Hematopoietic multipotent progenitor cell treated with erythropoietin and hydrocortisone succinate and interleukin-3 and kit ligand, for 4 days (in vitro differentiated cells): ENCODE results near the gene RBM22.
A peak's percentile ranks its signal among the peaks of the same experiment; 100 is the strongest.
"Not testable (repeated sequence)": the region's sequence is repeated elsewhere in the genome, so short reads cannot be mapped to it uniquely, and the experiment has no call there.

Source experiments
- DNase-seq: peaks from one replicate; pipeline ENCODE4 v3.0.0-alpha.2; 2015

RBM22 gene

DNA sequence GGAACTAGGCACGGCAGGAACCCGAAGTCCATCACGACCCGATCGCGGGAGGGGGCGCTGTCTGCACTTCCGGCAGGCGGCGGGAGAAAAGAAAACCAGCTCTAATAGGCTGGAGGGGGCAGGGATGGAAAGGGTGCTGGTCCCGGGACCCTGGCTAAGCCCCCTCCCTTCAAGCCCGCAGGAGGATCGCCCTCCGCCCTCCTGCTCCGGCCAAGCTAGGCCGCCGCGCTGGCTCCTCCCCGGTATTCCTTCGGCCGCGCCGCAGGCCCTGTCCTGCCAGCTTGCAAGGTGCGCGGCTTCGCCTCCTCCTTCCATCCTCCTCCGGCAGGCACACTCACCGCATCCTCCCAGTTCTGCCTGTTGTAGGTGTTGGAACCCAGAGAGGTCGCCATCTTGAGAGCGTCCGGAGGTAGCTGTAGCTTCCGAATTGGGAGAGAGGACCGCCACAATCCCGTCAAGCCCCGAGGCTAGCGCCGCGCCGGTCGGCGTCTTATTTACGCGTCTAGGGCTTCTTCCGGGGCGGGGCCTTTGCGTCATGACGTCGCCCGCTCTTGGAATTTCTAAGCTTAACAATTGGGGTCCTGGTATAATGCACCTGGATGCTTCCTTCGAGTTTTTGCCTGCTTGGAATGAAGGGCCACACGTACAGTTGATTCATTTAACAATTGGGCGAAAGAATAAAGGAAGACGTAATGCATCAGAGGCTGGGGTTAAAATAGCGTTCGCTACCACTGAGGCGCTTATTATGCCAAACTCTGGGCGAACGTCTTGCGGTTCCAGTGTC lies at the start of gene RBM22:
RBM22 (minus strand) TSS at position 469 of the 784 bp plus-strand sequence; CDS start at position 392, 77 bp downstream.
- DNase-seq, result peak; percentile 97

DNA sequence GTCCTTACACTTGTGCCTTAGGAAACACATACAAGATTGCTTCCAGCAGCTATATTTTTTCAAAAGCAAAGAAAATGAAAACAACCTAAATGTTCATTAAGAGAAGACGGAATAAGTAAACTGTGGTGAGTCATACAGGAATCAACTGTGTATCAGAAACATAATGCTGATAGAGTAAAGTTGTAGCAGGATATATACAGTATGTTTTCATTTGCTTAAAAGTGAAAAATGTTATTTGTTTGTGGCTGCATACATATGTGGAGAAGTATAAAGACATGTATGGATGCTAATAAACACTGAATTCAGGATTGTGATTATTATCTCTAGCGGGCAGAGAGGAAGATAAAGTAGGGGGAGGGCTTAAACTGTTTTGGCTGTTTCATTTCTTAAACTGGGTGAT lies 49.6 kb upstream of the RBM22 start:
- DNase-seq, result no peak

- DNase-seq, result not testable (repeated sequence)
Measured at GRCh38 chr5:150743142-150743488, 42.3 kb upstream of the RBM22 start.

- DNase-seq, result not testable (repeated sequence)
Measured at GRCh38 chr5:150742455-150743141, 41.7 kb upstream of the RBM22 start.

DNA sequence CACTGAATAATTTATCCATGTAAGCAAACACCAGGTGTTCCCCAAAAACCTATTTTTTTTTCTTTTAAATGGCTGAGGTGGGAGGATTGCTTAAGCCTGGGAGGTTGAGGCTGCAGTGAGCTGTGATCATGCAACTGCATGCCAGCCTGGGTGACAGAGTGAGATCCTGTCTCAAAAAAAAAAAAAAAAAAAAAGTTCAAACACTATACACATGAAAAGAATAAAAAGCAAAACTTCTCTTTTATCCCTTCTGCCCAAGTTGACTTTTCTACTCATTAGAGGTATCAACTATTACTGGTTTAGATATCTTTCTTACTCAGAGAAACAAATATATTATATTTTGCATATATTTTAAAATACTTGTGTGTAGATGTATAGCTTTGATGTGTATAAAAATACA lies 40.1 kb upstream of the RBM22 start:
- no peak for DNase-seq

DNA sequence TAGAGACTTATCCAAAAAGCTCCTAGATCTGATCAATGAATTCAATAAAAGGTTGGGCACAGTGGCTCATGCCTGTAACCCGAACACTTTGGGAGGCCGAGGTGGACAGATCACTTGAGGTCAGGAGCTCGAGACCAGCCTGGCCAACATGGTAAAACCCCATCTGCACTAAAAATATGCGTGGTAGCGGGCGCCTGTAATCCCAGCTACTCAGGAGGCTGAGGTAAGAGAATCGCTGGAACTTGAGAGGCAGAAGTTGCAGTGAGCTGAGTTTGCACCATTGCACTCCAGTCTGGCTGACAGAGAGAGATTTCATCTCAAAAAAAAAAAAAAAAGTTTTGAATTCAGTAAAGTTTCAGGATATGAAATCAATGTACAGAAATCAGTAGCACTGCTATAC lies 38.0 kb upstream of the RBM22 start:
- no peak for DNase-seq

- DNase-seq, result peak; percentile 92
Measured at GRCh38 chr5:150734579-150735384, 33.9 kb upstream of the RBM22 start.

- no peak for DNase-seq
Measured at GRCh38 chr5:150731669-150732242, 30.9 kb upstream of the RBM22 start.

- no peak for DNase-seq
Measured at GRCh38 chr5:150729859-150730258, 29.0 kb upstream of the RBM22 start.

GRCh38 chr5:150723845-150724244 lies 23.0 kb upstream of the RBM22 start:
- DNase-seq, result no peak

- peak; percentile 48 for DNase-seq
Measured at GRCh38 chr5:150710165-150710564, 9.3 kb upstream of the RBM22 start.

- DNase-seq, result no peak
Measured at GRCh38 chr5:150706776-150707390, 6.0 kb upstream of the RBM22 start.

- DNase-seq, result peak; percentile 61
Measured at GRCh38 chr5:150703762-150704161, 2.9 kb upstream of the RBM22 start.

DNA sequence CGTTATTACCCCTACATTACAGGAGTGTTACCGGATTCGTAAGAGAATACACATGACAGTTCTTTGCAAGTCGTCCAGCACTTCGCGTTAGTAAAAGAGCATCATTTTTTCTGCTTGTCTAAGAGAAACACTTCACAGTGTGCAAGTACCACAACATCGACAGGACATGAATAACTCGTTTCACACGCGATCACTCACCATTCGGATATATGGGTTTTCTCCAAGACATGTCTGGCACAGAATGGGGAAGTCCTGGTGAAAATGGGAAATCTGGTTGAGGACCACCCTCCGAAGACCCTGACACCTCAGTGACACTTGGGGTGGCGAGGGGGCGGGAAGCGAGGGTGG lies 642 bp downstream of the RBM22 start:
- no peak for DNase-seq

- peak; percentile 93 for DNase-seq
Measured at GRCh38 chr5:150694612-150695011, 6.2 kb downstream of the RBM22 start.

DNA sequence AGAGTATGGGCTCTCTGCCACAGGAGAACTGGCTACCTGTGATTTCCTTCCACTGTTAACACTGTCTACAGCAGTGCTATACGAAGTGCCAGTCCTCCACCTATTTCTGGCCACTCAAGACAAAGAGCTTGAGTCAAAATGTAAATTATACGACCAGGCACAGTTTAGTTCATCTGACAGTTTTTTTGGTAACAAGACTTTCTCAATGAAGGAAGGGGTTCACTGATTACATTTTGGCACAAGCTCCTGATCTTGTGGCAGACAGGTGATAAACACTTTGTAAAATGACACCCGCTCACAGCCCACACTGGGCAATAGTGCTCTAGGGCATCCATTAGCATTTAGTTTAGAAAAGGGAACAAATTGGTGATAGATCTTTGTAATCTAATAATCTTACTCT lies 8.6 kb downstream of the RBM22 start:
- DNase-seq, result no peak

- DNase-seq, result no peak
Measured at GRCh38 chr5:150690760-150691159, 10.1 kb downstream of the RBM22 start.

DNA sequence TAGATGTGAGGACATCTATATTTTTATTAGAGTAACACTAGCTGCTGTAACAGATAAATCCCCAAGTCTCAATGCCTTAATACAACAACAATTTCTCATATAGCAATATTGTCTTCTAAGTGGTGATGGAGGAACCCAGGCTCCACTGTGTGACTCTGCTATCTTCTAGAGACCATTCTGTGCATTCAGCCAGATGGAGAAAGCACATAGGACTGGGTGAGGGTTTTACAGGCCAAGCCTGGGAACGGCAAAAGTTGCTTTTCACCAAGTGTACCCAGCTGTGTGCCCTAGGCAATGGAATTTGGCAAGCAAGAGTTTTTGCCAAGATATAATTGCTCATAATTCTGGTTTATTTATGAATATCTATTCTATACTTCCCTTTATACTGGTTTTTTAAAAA lies 11.7 kb downstream of the RBM22 start:
- no peak for DNase-seq

DNA sequence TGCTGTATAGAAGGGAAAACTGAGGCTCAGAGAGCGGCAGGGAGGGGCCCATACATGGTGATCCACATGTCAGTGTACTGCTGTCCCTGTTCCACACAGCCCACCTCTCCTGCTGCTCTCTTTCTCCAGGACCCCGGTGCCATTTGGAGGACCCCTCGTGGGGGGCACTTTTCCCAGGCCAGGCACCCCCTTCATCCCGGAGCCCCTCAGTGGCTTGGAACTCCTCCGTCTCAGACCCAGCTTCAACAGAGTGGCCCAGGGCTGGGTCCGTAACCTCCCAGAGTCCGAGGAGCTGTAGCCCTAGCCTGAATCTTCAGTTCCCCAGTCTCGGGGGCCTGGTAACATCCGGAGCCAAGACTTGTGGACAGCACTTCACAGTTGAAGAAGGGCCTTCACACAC lies 24.3 kb downstream of the RBM22 start:
- no peak for DNase-seq

GRCh38 chr5:150675069-150675468 lies 25.8 kb downstream of the RBM22 start:
- no peak for DNase-seq

DNA sequence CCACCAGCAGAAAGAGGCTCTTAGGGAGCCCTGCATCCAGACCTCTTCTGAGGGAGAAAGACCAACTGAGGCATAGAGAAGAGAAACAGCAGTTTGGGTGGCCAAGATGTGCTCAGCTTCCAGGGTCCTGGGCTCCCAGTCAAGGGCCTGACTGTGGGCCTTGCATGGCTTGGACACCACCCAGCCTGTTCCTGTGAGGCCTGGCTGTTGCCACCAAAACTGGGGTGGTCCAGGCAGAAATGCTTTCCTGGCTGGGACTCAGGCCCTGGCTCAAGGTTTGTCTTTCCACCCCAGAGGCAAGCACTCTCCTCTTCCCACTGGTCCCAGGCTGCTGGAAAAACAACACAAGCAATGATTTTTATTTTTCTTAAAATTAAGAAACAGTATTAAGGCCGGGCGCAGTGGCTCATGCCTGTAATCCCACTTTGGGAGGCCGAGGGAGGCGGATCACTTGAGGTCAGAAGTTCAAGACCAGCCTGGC lies 26.5 kb downstream of the RBM22 start:
- DNase-seq, result no peak

DNA sequence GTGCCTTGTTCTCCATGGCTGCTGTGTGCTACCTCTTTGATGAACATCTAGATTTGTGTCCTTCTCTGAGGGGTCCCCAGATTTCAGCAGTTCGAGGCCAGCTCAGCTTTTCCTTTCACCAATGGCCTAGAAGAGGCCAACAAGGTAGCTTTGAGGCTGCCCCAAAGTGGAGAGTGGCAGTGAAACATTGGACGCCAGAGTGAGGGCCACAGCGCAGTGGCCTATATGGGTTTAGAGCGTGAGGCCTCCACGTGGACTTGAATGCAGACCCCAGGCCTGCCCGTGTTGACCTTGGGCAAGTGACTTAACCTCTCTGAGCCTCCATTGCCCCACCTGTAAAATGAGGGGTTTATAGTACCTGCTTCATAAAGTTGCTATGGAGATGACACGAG lies 28.0 kb downstream of the RBM22 start:
- DNase-seq, result no peak
